H9 (cell line): ENCODE results near the gene RDH5. TPM values are rescaled to one million over a fixed set of nuclear protein-coding genes. Genes with fewer than 3 reads are reported as not detected.

Experiments used
- DNase-seq: peaks from one replicate; pipeline ENCODE4 v3.0.0-alpha.2; 2017
- H2AFZ ChIP-seq: one replicate; pipeline ENCODE4 v1.6.1; 2013; ENCODE audit warnings: mild to moderate bottlenecking, low read length, control low read depth, moderate library complexity
- H2AK5ac ChIP-seq: 2 replicates; pipeline ENCODE4 v1.6.1; 2013; ENCODE audit warnings: low read length, control low read depth, mixed read lengths; ENCODE audit not compliant: insufficient read length
- H2BK120ac ChIP-seq: one replicate; pipeline ENCODE4 v1.6.1; 2013; ENCODE audit warnings: low read depth, mild to moderate bottlenecking, low read length, control low read depth, inconsistent platforms; ENCODE audit not compliant: poor library complexity, severe bottlenecking
- H2BK12ac ChIP-seq: 2 replicates; pipeline ENCODE4 v1.6.1; 2013; ENCODE audit warnings: low read length, control low read depth, mixed read lengths, low read depth; ENCODE audit not compliant: insufficient read length
- H2BK15ac ChIP-seq: 2 replicates; pipeline ENCODE4 v1.6.1; 2013; ENCODE audit warnings: low read depth, low read length, control low read depth
- H2BK20ac ChIP-seq: one replicate; pipeline ENCODE4 v1.6.1; 2013; ENCODE audit warnings: low read depth, mild to moderate bottlenecking, low read length, control low read depth, inconsistent platforms; ENCODE audit not compliant: poor library complexity, severe bottlenecking
- H2BK5ac ChIP-seq: 2 replicates; pipeline ENCODE4 v1.6.1; 2013; ENCODE audit warnings: low read length, control low read depth, mixed read lengths; ENCODE audit not compliant: insufficient read length
- H3K14ac ChIP-seq: 2 replicates; pipeline ENCODE4 v1.6.1; 2013; ENCODE audit warnings: low read length, control low read depth; ENCODE audit not compliant: insufficient read depth
- H3K18ac ChIP-seq: 2 replicates; pipeline ENCODE4 v1.6.1; 2013; ENCODE audit warnings: low read depth, mild to moderate bottlenecking, mixed read lengths, low read length, control low read depth; ENCODE audit not compliant: insufficient read length
- H3K23ac ChIP-seq: 2 replicates; pipeline ENCODE4 v1.6.1; 2013; ENCODE audit warnings: low read length, control low read depth, mixed read lengths, low read depth; ENCODE audit not compliant: insufficient read length
- H3K23me2 ChIP-seq: 2 replicates; pipeline ENCODE4 v1.6.1; 2013; ENCODE audit warnings: low read depth, mild to moderate bottlenecking, mixed read lengths, low read length, control low read depth; ENCODE audit not compliant: insufficient read length, poor library complexity, severe bottlenecking
- H3K27ac ChIP-seq: 2 replicates; pipeline ENCODE4 v1.5.1; 2013; ENCODE audit warnings: low read length, control low read depth, mixed read lengths, low read depth; ENCODE audit not compliant: insufficient read length
- H3K27me3 ChIP-seq: 2 replicates; pipeline ENCODE4 v1.6.1; 2013; ENCODE audit warnings: low read length, control low read depth, inconsistent platforms; ENCODE audit not compliant: insufficient read depth
- H3K4ac ChIP-seq: 2 replicates; pipeline ENCODE4 v1.6.1; 2013; ENCODE audit warnings: low read depth, mild to moderate bottlenecking, control low read depth, inconsistent platforms, low read length, moderate library complexity
- H3K4me1 ChIP-seq: 2 replicates; pipeline ENCODE4 v1.6.1; 2013; ENCODE audit warnings: low read length, control low read depth, inconsistent platforms; ENCODE audit not compliant: insufficient read depth
- H3K4me2 ChIP-seq: 2 replicates; pipeline ENCODE4 v1.6.1; 2013; ENCODE audit warnings: low read length, control low read depth, mixed read lengths; ENCODE audit not compliant: insufficient read length, insufficient read depth
- H3K56ac ChIP-seq: 2 replicates; pipeline ENCODE4 v1.6.1; 2013; ENCODE audit warnings: low read depth, mild to moderate bottlenecking, mixed read lengths, low read length, control low read depth; ENCODE audit not compliant: insufficient read length
- H3K79me1 ChIP-seq: 2 replicates; pipeline ENCODE4 v1.6.1; 2013; ENCODE audit warnings: low read depth, mild to moderate bottlenecking, moderate library complexity, low read length, control low read depth, inconsistent platforms; ENCODE audit not compliant: insufficient read depth, poor library complexity, severe bottlenecking
- H3K79me2 ChIP-seq: 2 replicates; pipeline ENCODE4 v1.6.1; 2013; ENCODE audit warnings: low read length, control low read depth, inconsistent platforms; ENCODE audit not compliant: insufficient read depth
- H3K9ac ChIP-seq: 2 replicates; pipeline ENCODE4 v1.6.1; 2013; ENCODE audit warnings: low read length, control low read depth, mixed read lengths; ENCODE audit not compliant: insufficient read length; ENCODE audit errors: extremely low read depth
- H3K9me3 ChIP-seq: one replicate; pipeline ENCODE4 v1.6.1; 2013; ENCODE audit warnings: low read depth, low read length, inconsistent platforms; ENCODE audit not compliant: control insufficient read depth
- H3T11ph ChIP-seq: one replicate; pipeline ENCODE4 v1.6.1; 2013; ENCODE audit warnings: mild to moderate bottlenecking, low read length, control low read depth, inconsistent platforms
- H4K20me1 ChIP-seq: one replicate; pipeline ENCODE4 v1.6.1; 2013; ENCODE audit not compliant: control insufficient read depth, insufficient read length, insufficient read depth
- H4K5ac ChIP-seq: 2 replicates; pipeline ENCODE4 v1.6.1; 2013; ENCODE audit warnings: low read depth, mild to moderate bottlenecking, mixed read lengths, low read length, control low read depth; ENCODE audit not compliant: insufficient read length
- H4K8ac ChIP-seq: replicated peaks from 2 replicates; pipeline ENCODE4 v1.6.1; 2013; ENCODE audit warnings: low read length, control low read depth, mixed read lengths, low read depth; ENCODE audit not compliant: insufficient read length
- H4K91ac ChIP-seq: 2 replicates; pipeline ENCODE4 v1.6.1; 2013; ENCODE audit warnings: low read depth, mild to moderate bottlenecking, moderate library complexity, mixed read lengths, low read length, control low read depth; ENCODE audit not compliant: insufficient read length
- H3K27ac Mint-ChIP-seq, 3 experiments: 2 replicates in 2 of 3; 3 replicates in 1 of 3; pipeline ENCODE4 v1.8.0; 2020 to 2021; ENCODE audit warnings: mixed read lengths in 3 of 3, mild to moderate bottlenecking in 1 of 3, moderate library complexity in 1 of 3
- H3K27me3 Mint-ChIP-seq: 2 replicates; pipeline ENCODE4 v1.8.0; 2021; ENCODE audit warnings: low read depth, mild to moderate bottlenecking, moderate library complexity, mixed read lengths
- H3K36me3 Mint-ChIP-seq, 3 experiments: 2 replicates in 2 of 3; 3 replicates in 1 of 3; pipeline ENCODE4 v1.8.0; 2020 to 2021; ENCODE audit warnings: low read depth in 3 of 3, mixed read lengths in 3 of 3; ENCODE audit not compliant: insufficient read depth in 1 of 3
- H3K4me1 Mint-ChIP-seq, 2 experiments: 2 replicates each; pipeline ENCODE4 v1.8.0; 2020; ENCODE audit warnings: mixed read lengths in 2 of 2
- H3K4me3 Mint-ChIP-seq, 2 experiments: 2 replicates in 1 of 2; 3 replicates in 1 of 2; pipeline ENCODE4 v1.8.0; 2020 to 2021; ENCODE audit warnings: mild to moderate bottlenecking in 2 of 2, mixed read lengths in 2 of 2, moderate library complexity in 1 of 2
- H3K9me3 Mint-ChIP-seq, 2 experiments: 2 replicates in 1 of 2; 3 replicates in 1 of 2; pipeline ENCODE4 v1.8.0; 2020; ENCODE audit warnings: mild to moderate bottlenecking in 2 of 2, mixed read lengths in 2 of 2, moderate library complexity in 1 of 2
- WGBS: extraction: QIAGEN DNeasy Blood & Tissue Kit; methylation state at CpG from one replicate; pipeline ENCODE4 v1.1.7; 2013; ENCODE audit warnings: missing lambda C conversion rate, low lambda C conversion rate, mixed read lengths; ENCODE audit not compliant: insufficient read length; ENCODE audit errors: extremely low coverage; 5-methylcytosine and 5-hydroxymethylcytosine counted together
- total RNA-seq: library from RNA; stranded (reverse); gene quantifications from 2 replicates; pipeline ENCODE4 v1.2.1, GENCODE V29; 2021
- TF ChIP-seq, protein P1 (sequence below): fragments of 200-600 bp; sonication (generic); conservative IDR thresholded peaks from 3 replicates; pipeline ENCODE4 v1.8.0; 2021; ENCODE audit warnings: antibody characterized with exemption, mild to moderate bottlenecking

Gene RDH5
- total RNA-seq, 1 experiment from 2014 or later = 6.6 TPM

DNA sequence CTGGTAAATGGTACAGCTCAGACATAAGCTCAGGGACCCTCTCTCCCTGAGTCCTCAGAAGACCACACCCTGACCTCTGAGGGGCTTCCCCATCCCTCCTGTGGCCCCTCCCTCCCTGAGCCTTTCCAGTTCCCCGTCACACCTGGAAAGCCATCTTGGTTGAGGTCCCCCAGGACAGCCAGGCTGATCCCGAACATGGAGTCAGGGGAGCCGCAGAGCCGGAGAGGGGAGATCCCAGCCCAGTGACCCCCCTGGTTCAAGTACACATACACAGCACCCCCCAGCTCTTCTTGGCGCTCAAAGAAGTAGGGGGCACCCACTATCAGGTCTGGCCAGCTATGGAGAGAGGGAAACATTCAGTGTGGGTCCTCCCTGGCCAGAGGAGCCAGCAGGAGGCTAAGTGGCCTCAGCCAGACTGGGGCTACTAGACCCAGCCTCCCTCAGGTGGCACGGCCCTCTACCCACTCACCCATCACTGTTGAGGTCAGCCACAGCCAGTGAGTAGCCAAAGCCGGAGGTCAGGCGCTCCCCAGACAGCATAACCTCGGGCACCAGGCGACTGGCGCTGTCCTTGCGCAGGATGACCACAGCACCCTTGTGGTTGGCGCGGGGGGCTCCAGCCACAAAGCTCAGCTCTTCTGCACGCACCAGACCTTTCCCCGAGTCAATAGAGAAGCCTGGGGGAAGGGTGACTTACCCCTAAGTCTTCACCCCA lies 21.8 kb upstream of the RDH5 start:
- Histone ChIP-seq H3T11ph (no peak overlapping the region), H4K91ac (no peak overlapping the region), H2BK5ac (no peak overlapping the region), H3K27ac (no peak overlapping the region), H3K4me1 (no peaks in the 10 kb centered on the region), H3K4ac (no peak overlapping the region), H3K14ac (no peak overlapping the region), H3K4me2 (no peak overlapping the region), H3K23ac (no peak overlapping the region), H3K9me3 (no peaks in the 10 kb centered on the region), H4K5ac (no peak overlapping the region), H3K56ac (no peak overlapping the region), H3K79me1 (no peaks in the 10 kb centered on the region), H2AFZ (no peak overlapping the region), H3K9ac (no peak overlapping the region), H3K27me3 (no peaks in the 10 kb centered on the region; the same call in 1 of the 2 replicates), H2BK15ac (no peak overlapping the region), H2AK5ac (no peak overlapping the region), H3K18ac (no peak overlapping the region), H4K8ac (no peak overlapping the region), H2BK20ac (no peak overlapping the region), H3K23me2 (no peaks in the 10 kb centered on the region), H2BK120ac (no peak overlapping the region), H4K20me1 (no peaks in the 10 kb centered on the region), H2BK12ac (no peak overlapping the region), H3K79me2 (no peaks in the 10 kb centered on the region)
- no peaks in the 10 kb centered on the region for H3K27me3 Mint-ChIP-seq
- H3K4me3 Mint-ChIP-seq = no peak overlapping the region
- peaks cover 25 to 51% (median 48%) of the 10 kb centered on the region in 3 experiments for H3K36me3 Mint-ChIP-seq
- no peaks in the 10 kb centered on the region for H3K4me1 Mint-ChIP-seq
- DNase-seq = no peak
- TF ChIP-seq, protein P1, sequence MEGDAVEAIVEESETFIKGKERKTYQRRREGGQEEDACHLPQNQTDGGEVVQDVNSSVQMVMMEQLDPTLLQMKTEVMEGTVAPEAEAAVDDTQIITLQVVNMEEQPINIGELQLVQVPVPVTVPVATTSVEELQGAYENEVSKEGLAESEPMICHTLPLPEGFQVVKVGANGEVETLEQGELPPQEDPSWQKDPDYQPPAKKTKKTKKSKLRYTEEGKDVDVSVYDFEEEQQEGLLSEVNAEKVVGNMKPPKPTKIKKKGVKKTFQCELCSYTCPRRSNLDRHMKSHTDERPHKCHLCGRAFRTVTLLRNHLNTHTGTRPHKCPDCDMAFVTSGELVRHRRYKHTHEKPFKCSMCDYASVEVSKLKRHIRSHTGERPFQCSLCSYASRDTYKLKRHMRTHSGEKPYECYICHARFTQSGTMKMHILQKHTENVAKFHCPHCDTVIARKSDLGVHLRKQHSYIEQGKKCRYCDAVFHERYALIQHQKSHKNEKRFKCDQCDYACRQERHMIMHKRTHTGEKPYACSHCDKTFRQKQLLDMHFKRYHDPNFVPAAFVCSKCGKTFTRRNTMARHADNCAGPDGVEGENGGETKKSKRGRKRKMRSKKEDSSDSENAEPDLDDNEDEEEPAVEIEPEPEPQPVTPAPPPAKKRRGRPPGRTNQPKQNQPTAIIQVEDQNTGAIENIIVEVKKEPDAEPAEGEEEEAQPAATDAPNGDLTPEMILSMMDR = no peak
- H3K9me3 Mint-ChIP-seq = no peaks in the 10 kb centered on the region
- WGBS = no CpG with 5 or more reads among the region's 16 CpGs
- no peak overlapping the region for H3K27ac Mint-ChIP-seq
